HEK293T (cell line): ENCODE data around the gene RDH16.

ENCODE experiments used
- CTCF ChIA-PET: fragments of 350-600 bp; formaldehyde crosslinking; extraction: SDS; loops from one replicate; lab custom pipeline; 2021; ENCODE audit warnings: antibody characterized with exemption, inconsistent platforms; lab: Yijun Ruan, JAX
- POLR2A ChIA-PET: fragments of 350-600 bp; formaldehyde crosslinking; extraction: SDS; loops from one replicate; lab custom pipeline; 2020; ENCODE audit warnings: antibody characterized with exemption, inconsistent platforms; lab: Yijun Ruan, JAX
- DNase-seq: peaks from one replicate; pipeline ENCODE4 v3.0.0; 2012; ENCODE audit warnings: mixed read lengths; ENCODE audit errors: extremely low spot score
- ARNT ChIP-seq: fragments of 450-650 bp; IDR thresholded peaks from 2 replicates; pipeline ENCODE4 v1.6.1; 2017; ENCODE audit warnings: mild to moderate bottlenecking
- BHLHE40 ChIP-seq: fragments of 450-650 bp; IDR thresholded peaks from 2 replicates; pipeline ENCODE4 v1.6.1; 2016; ENCODE audit warnings: mild to moderate bottlenecking, moderate library complexity, borderline replicate concordance
- CTBP1 ChIP-seq: fragments of 450-650 bp; IDR thresholded peaks from 2 replicates; pipeline ENCODE4 v1.6.1; 2016; ENCODE audit warnings: borderline replicate concordance
- ELF4 ChIP-seq: fragments of 450-650 bp; IDR thresholded peaks from 2 replicates; pipeline ENCODE4 v1.6.1; 2017; ENCODE audit warnings: antibody characterized with exemption
- FOXA1 ChIP-seq: fragments of 450-650 bp; IDR thresholded peaks from 2 replicates; pipeline ENCODE4 v1.6.1; 2016; ENCODE audit warnings: mild to moderate bottlenecking
- FOXK2 ChIP-seq: fragments of 450-650 bp; IDR thresholded peaks from 2 replicates; pipeline ENCODE4 v1.6.1; 2016; ENCODE audit warnings: mild to moderate bottlenecking
- FOXM1 ChIP-seq: fragments of 450-650 bp; IDR thresholded peaks from 2 replicates; pipeline ENCODE4 v1.6.1; 2017; ENCODE audit warnings: mild to moderate bottlenecking, borderline replicate concordance
- HDGF ChIP-seq: fragments of 450-650 bp; IDR thresholded peaks from 2 replicates; pipeline ENCODE4 v1.6.1; 2017; ENCODE audit warnings: antibody characterized with exemption, borderline replicate concordance
- L3MBTL2 ChIP-seq: fragments of 450-650 bp; conservative IDR thresholded peaks from 2 replicates; pipeline ENCODE4 v1.6.1; 2016; ENCODE audit warnings: mild to moderate bottlenecking
- LEF1 ChIP-seq: fragments of 450-650 bp; IDR thresholded peaks from 2 replicates; pipeline ENCODE4 v1.6.1; 2017; ENCODE audit warnings: mild to moderate bottlenecking, borderline replicate concordance
- NFRKB ChIP-seq: fragments of 450-650 bp; IDR thresholded peaks from 2 replicates; pipeline ENCODE4 v1.6.1; 2016; ENCODE audit warnings: mild to moderate bottlenecking, moderate library complexity
- SP1 ChIP-seq: fragments of 450-650 bp; IDR thresholded peaks from 2 replicates; pipeline ENCODE4 v1.6.1; 2017
- SUZ12 ChIP-seq: fragments of 450-650 bp; IDR thresholded peaks from 2 replicates; pipeline ENCODE4 v1.6.1; 2016; ENCODE audit warnings: mild to moderate bottlenecking
- TARDBP ChIP-seq: fragments of 450-650 bp; IDR thresholded peaks from 2 replicates; pipeline ENCODE4 v1.6.1; 2016
- ZNF384 ChIP-seq: fragments of 450-650 bp; IDR thresholded peaks from 2 replicates; pipeline ENCODE4 v1.6.1; 2016
- TF ChIP-seq, protein P1 (sequence below): fragments of 450-650 bp; IDR thresholded peaks from 2 replicates; pipeline ENCODE4 v1.6.1; 2016

The RDH16 gene

DNA sequence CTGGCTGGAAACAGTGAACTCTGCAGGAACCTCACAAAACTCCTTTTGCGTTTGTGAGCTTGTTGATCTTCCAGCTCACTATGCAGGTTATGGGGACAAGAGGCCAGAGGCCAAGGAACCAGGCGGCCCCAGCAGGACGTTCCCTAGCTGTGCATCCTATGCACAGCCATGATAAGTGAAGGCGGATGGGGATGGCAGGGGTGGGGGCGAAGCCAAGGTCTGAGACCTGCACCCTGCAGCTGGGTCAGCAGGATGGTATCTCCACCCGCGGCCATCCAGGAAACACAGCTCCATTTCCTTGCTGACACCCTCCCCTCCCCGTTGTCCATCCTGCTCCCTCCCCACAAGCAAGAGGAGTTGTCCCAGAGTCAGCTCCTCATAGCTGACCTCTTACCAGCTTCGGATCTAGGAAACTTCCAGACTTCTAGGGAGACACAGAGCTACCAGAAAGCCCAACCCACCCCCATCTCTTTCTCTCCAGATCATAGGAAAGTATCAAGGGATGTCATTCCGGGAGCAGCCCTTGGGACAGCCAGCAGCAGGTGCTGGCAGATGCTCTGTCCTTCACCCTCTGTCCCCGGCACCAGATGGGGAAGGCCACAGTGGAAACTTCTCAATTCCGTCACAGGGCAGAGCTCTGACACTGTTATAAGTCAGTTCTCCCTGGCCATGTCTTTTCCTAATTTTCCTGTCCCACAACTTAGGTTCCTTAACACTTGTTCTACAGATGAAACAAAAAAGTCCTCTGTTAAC, 39.6 kb upstream of the RDH16 start:
- ChIA-PET POLR2A (no interaction called here), CTCF (interaction anchor here (0.6 kb wide), 2 partner anchors 155 to 240 kb away, joined by 3 to 6 read pairs; no protein-coding TSS in a partner anchor)
- no peak for DNase-seq
- TF ChIP-seq FOXA1 (no peak), LEF1 (no peak), ZNF384 (no peak), NFRKB (no peak), HDGF (no peak), L3MBTL2 (no peak), BHLHE40 (no peak)

DNA sequence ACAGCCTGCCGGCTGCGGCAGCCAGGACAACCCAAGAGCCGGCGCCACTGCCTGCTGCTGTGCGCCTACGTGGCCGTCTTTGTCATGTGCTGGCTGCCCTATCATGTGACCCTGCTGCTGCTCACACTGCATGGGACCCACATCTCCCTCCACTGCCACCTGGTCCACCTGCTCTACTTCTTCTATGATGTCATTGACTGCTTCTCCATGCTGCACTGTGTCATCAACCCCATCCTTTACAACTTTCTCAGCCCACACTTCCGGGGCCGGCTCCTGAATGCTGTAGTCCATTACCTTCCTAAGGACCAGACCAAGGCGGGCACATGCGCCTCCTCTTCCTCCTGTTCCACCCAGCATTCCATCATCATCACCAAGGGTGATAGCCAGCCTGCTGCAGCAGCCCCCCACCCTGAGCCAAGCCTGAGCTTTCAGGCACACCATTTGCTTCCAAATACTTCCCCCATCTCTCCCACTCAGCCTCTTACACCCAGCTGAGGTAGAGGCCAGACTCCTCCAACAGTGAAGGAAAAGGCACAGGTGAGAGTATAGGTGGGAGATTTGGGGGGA, 38.6 kb upstream of the RDH16 start:
- TF ChIP-seq, protein P1, sequence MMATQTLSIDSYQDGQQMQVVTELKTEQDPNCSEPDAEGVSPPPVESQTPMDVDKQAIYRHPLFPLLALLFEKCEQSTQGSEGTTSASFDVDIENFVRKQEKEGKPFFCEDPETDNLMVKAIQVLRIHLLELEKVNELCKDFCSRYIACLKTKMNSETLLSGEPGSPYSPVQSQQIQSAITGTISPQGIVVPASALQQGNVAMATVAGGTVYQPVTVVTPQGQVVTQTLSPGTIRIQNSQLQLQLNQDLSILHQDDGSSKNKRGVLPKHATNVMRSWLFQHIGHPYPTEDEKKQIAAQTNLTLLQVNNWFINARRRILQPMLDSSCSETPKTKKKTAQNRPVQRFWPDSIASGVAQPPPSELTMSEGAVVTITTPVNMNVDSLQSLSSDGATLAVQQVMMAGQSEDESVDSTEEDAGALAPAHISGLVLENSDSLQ = no peak
- TF ChIP-seq FOXM1 (no peak), ARNT (no peak), SUZ12 (no peak), ELF4 (no peak), L3MBTL2 (no peak)
- ChIA-PET CTCF (no interaction called here), POLR2A (no interaction called here)
- DNase-seq = no peak

DNA sequence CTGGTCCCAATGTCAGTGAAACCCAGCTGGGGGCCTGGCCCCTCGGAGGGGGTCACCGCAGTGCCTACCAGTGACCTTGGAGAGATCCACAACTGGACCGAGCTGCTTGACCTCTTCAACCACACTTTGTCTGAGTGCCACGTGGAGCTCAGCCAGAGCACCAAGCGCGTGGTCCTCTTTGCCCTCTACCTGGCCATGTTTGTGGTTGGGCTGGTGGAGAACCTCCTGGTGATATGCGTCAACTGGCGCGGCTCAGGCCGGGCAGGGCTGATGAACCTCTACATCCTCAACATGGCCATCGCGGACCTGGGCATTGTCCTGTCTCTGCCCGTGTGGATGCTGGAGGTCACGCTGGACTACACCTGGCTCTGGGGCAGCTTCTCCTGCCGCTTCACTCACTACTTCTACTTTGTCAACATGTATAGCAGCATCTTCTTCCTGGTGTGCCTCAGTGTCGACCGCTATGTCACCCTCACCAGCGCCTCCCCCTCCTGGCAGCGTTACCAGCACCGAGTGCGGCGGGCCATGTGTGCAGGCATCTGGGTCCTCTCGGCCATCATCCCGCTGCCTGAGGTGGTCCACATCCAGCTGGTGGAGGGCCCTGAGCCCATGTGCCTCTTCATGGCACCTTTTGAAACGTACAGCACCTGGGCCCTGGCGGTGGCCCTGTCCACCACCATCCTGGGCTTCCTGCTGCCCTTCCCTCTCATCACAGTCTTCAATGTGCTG, 38.0 kb upstream of the RDH16 start:
- ChIA-PET CTCF (interaction anchor here (0.6 kb wide), 1 partner anchor 156 kb away, joined by 3 read pairs; no protein-coding TSS in a partner anchor), POLR2A (no interaction called here)
- TF ChIP-seq TARDBP (no peak), ELF4 (no peak), LEF1 (no peak), FOXM1 (no peak), CTBP1 (no peak), FOXK2 (no peak), SUZ12 (no peak), HDGF (no peak), FOXA1 (no peak), SP1 (no peak), NFRKB (no peak), L3MBTL2 (no peak), ARNT (no peak), BHLHE40 (no peak), ZNF384 (no peak)
- TF ChIP-seq, protein P1 = no peak
- DNase-seq = no peak

DNA sequence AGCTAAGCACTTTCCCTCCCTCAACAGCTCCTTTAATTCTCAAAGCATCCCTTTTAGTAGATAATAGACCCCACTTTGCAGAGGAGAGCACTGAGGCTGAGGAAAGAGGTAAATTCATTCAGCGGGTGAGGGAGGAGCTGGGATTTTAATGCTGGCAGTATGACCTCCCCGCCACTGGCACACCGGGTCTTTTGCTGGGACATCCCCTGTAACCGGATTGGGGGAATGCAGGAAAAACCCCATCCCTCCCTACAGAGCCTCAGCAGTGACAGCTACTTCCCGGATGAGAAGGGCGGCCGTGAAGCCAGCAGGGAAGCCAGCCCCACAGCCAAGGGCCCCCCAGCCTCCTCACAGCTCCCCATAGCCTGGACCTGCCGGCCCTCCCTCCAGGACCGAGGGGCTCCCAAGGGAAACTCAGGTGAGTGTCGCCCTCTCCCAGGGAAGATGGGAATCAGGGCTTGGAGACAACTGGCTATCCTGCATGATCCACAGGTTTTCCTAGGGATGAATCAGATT, 36.9 kb upstream of the RDH16 start:
- CTCF ChIA-PET = interaction anchor here (0.6 to 0.7 kb wide), 2 partner anchors 12 to 155 kb away, joined by 3 to 4 read pairs; partner anchors contain the start of gene ZBTB39
- TF ChIP-seq ARNT = no peak
- no peak for TF ChIP-seq NFRKB
- no peak for TF ChIP-seq FOXM1
- no peak for TF ChIP-seq ELF4
- TF ChIP-seq CTBP1 = no peak
- TF ChIP-seq ZNF384 = no peak
- TF ChIP-seq BHLHE40 = no peak
- TF ChIP-seq, protein P1 = no peak
- TF ChIP-seq L3MBTL2 = no peak
- no peak for DNase-seq
- POLR2A ChIA-PET = interaction anchor here (1.0 kb wide), 1 partner anchor 12 kb away, joined by 3 read pairs; the partner anchor contains the start of gene ZBTB39

DNA sequence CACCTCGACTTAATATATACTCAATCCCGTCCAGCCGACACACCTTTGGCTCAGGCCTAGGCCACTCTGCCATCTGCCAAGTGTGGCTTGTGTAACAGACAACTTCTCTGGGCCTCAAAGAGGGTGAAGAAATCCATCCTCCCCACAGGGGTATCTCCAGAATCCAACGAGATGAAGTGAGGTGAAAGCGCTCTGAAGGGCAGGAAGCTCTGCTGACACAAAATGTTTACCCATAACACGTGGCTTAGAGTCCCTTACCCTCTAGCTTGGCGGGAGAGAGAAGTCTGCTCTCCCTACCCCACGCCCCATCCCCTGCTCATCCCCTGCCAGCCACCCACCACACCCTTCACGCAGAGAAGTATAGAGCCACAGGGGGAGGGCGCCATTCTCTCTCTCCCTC, 35.9 kb upstream of the RDH16 start:
- no peak for DNase-seq
- POLR2A ChIA-PET = no interaction called here
- CTCF ChIA-PET = no interaction called here
- TF ChIP-seq NFRKB (no peak), FOXM1 (no peak), ZNF384 (no peak), CTBP1 (no peak)
- TF ChIP-seq, protein P1 = no peak
